Ovary (tissue), 9 donors: ENCODE data around the gene DENND2A. TPM values are rescaled to one million over a fixed set of nuclear protein-coding genes. Genes with fewer than 3 reads are reported as not detected.

Experiments used
- DNase-seq, 5 donors: peaks; one replicate each; pipeline ENCODE4 v3.0.0-alpha.2; 2019 to 2020
- H3K27ac ChIP-seq, 2 donors: fragments of 200-600 bp; one replicate each; pipeline versions ENCODE4 v1.5.1 to v1.8.0; 2019 to 2022
- H3K27me3 ChIP-seq: fragments of 200-600 bp; one replicate; pipeline ENCODE4 v1.8.0; 2022
- H3K36me3 ChIP-seq: fragments of 200-600 bp; sonication (generic); one replicate; pipeline ENCODE4 v1.5.1; 2019
- H3K4me1 ChIP-seq: one replicate; pipeline ENCODE4 v1.8.1; 2013; ENCODE audit warnings: mild to moderate bottlenecking, moderate library complexity; ENCODE audit not compliant: insufficient read depth
- H3K4me3 ChIP-seq: fragments of 200-600 bp; sonication (generic); one replicate; pipeline ENCODE4 v1.5.1; 2017
- H3K9me3 ChIP-seq, 2 donors: fragments of 200-600 bp in 1 of 2; sonication (generic) in 1 of 2; one replicate each; pipeline versions ENCODE4 v1.5.1 to v1.8.1; 2013 to 2019; ENCODE audit warnings: mild to moderate bottlenecking in 1 of 2, moderate library complexity in 1 of 2
- EP300 ChIP-seq: sonication (generic); formaldehyde crosslinking; IDR thresholded peaks from one replicate; pipeline ENCODE4 v1.6.1; 2017; ENCODE audit warnings: antibody characterized with exemption
- POLR2A ChIP-seq: fragments of 450-650 bp; IDR thresholded peaks from one replicate; pipeline ENCODE4 v1.6.1; 2017; ENCODE audit warnings: antibody characterized with exemption, mild to moderate bottlenecking, moderate library complexity
- WGBS, 3 donors: extraction: QIAGEN DNeasy Blood & Tissue Kit in 1 of 3; methylation state at CpG; one replicate each; pipeline versions ENCODE4 v1.1.5 to v1.1.7; 2013 to 2017; 5-methylcytosine and 5-hydroxymethylcytosine counted together
- intact Hi-C, 4 donors: fragments of 100-400 bp; cut with DNase I; formaldehyde crosslinking; loops; one replicate each; pipeline versions ENCODE4 v1.11.0 to v1.15.1; 2022 to 2023
- polyA plus RNA-seq, 2 donors: library from polyadenylated mRNA; stranded (reverse); fragments of 200-250 nt in 1 of 2; fragments of 350-450 nt in 1 of 2; fragmentation: Illumina TruSeq in 1 of 2; extraction: RNeasy Lipid Tissue Mini Kit (QIAGEN cat#74804) in 1 of 2; gene quantifications; one replicate each; pipeline ENCODE4 v1.2.3, GENCODE V29; 2013 to 2014
- total RNA-seq, 7 donors: library from RNA; depleted of rRNA in 2 of 7; stranded (reverse); fragments of >200 nt in 2 of 7; fragmentation: NEBNext Ultra II Directional in 3 of 7; extraction: Animal tissue kit (Norgen Biotek cat#: 25700) in 3 of 7; gene quantifications; one replicate each; pipeline versions ENCODE4 v1.1.0 to v1.2.4, GENCODE V29; 2016 to 2023
- TF ChIP-seq, protein P1 (sequence below), 3 donors: fragments of 450-650 bp in 2 of 3; fragments of 200-600 bp in 1 of 3; IDR thresholded peaks; one replicate each; pipeline versions ENCODE4 v1.5.1 to v1.8.0; 2016 to 2022; ENCODE audit warnings: antibody characterized with exemption in 3 of 3, mild to moderate bottlenecking in 1 of 3
- donor health status: DM: no; HTN: no; CAD: no; lungs with moderate emphysema.
- donor health status: DM: no; HTN: no; CAD: no.
- donor health status: Bipolar disorder and iron deficiency.
- donor health status: DM: yes; HTN: yes; CAD: no.
- donor health status: DM: no; HTN: no; CAD: no.
- donor health status: DM: yes; HTN: yes; CAD: no.

DENND2A gene
- total and polyA plus RNA-seq, 9 donors: 9.8 to 61.8 (median 36.1) TPM

DNA sequence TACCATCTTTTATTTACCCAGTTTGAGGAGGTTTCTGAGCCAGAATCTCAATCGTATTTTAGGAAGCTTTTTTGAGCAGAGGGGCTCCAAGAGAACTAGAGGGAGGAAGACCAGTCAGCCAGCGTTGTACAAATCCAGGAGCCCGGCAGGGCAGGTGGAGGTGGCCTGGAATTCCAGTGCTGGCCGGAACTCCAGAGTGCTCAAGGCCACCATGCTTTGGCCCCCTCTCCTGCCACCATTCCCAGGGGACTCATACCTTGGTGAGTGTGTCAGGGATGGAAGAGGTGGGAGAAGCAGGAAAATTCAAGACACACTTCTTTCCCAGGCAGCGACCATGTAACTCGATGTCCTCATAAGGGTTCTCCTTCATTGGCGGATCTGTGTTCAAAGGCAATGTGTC lies 55.3 kb downstream of the DENND2A start:
- H3K36me3 ChIP-seq: no peaks in the 10 kb centered on the region
- TF ChIP-seq, protein P1, sequence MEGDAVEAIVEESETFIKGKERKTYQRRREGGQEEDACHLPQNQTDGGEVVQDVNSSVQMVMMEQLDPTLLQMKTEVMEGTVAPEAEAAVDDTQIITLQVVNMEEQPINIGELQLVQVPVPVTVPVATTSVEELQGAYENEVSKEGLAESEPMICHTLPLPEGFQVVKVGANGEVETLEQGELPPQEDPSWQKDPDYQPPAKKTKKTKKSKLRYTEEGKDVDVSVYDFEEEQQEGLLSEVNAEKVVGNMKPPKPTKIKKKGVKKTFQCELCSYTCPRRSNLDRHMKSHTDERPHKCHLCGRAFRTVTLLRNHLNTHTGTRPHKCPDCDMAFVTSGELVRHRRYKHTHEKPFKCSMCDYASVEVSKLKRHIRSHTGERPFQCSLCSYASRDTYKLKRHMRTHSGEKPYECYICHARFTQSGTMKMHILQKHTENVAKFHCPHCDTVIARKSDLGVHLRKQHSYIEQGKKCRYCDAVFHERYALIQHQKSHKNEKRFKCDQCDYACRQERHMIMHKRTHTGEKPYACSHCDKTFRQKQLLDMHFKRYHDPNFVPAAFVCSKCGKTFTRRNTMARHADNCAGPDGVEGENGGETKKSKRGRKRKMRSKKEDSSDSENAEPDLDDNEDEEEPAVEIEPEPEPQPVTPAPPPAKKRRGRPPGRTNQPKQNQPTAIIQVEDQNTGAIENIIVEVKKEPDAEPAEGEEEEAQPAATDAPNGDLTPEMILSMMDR (IDR thresholded peaks at IDR 0.05): no peak
- TF ChIP-seq EP300 (no peak), POLR2A (no peak)

DNA sequence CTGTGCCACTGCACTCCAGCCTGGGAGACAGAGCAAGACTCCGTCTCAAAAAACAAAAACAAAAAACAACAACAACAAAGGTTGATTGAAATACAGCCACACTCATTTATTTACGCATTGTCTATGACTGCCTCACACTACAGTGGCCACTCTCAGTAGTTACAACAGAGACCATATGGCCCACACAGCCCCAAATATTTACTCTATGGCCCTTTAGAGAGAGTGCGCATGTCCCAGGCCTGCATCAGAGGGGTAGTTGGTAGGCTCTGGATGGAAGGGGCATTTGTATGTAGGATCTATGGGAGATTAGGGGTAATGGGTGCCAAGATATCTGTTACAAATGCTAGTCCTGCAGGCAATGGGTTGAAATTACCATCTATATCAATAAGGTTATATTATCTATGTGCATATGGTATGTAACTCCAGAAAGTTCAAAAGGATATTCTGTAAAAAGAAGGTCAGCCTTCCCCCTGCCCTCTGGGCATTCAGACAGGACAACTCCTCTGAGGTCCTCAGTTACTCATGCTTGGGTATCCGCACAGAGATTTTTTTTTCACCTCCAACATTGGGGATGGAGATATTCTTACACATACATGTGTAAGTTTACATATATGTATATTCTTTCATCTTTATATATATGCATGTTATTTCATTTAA lies 56.3 kb downstream of the DENND2A start:
- intact Hi-C loops: no loop called here
- no peaks in the 10 kb centered on the region for H3K36me3 ChIP-seq

More for the DNA sequence above, 55.3 kb downstream of the DENND2A start:
- intact Hi-C loops: no loop called here
- no peak for DNase-seq
- Histone ChIP-seq H3K27me3 (no peaks in the 10 kb centered on the region), H3K4me1 (no peaks in the 10 kb centered on the region), H3K4me3 (no peak overlapping the region), H3K9me3 (no peaks in the 10 kb centered on the region), H3K27ac (no peak overlapping the region)
- 93 to 96% (median 93%) methylated on average over 7 of the region's 7 CpGs for WGBS, 3 donors

DNA sequence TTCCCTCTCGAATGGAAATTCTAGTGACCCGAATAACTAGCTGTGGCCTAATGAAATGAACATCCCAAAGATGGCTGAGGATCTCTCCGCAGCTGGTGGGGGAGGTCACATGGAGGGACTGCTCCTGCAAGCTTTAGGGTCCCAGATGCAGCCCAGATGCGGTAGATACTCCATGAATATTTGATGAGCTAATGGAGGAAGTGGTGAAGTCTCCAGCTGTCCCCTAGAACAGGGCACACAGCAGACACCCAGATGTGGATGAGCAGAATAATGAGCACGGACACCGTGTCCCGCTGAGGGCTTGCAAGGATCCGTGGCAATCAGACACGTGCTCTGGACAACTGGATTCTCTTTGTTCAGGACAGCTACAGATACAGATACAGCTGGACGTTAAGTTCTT lies 59.2 kb downstream of the DENND2A start:
- intact Hi-C loops: no loop called here
- TF ChIP-seq POLR2A: no peak
- TF ChIP-seq, protein P1 (IDR thresholded peaks at IDR 0.05): no peak
- TF ChIP-seq EP300: no peak

More for the DNA sequence above, 56.3 kb downstream of the DENND2A start:
- TF ChIP-seq EP300 (no peak), POLR2A (no peak)
- TF ChIP-seq, protein P1 (IDR thresholded peaks at IDR 0.05): no peak
- Histone ChIP-seq H3K27ac (no peak overlapping the region), H3K27me3 (no peaks in the 10 kb centered on the region), H3K4me3 (no peak overlapping the region), H3K9me3 (no peaks in the 10 kb centered on the region), H3K4me1 (no peaks in the 10 kb centered on the region)
- WGBS, 3 donors: 95 to 99% (median 97%) methylated on average over 4 of the region's 4 CpGs
- DNase-seq: no peak

DNA sequence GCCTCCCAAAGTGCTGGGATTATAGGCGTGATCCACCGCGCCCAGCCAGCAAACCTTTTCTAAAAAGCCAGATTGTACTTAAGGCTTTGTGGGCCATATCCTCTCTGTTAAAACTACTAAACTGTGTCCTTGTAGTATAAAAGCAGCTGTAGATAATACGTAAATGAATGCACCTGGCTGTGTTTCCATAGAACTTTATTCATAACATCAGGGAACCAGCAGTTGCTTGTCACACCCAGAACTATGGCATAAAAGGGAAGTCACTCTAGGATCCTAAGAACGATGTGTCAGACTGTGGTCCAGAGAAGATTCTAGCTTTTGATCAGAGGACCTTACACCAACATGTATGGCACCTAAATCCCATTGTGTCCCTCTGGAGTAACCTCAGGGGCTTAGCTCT lies 63.0 kb downstream of the DENND2A start:
- Histone ChIP-seq H3K4me3 (no peak overlapping the region), H3K4me1 (no peaks in the 10 kb centered on the region), H3K27me3 (no peaks in the 10 kb centered on the region), H3K9me3 (no peaks in the 10 kb centered on the region), H3K36me3 (no peaks in the 10 kb centered on the region), H3K27ac (no peak overlapping the region)
- 91 to 92% (median 92%) methylated on average over 5 of the region's 5 CpGs for WGBS, 3 donors
- TF ChIP-seq POLR2A (no peak), EP300 (no peak)
- intact Hi-C loops: no loop called here
- no peak for DNase-seq

More for the DNA sequence above, 59.2 kb downstream of the DENND2A start:
- no peak overlapping the region for H3K4me3 ChIP-seq
- no peaks in the 10 kb centered on the region for H3K36me3 ChIP-seq
- H3K27ac ChIP-seq: no peak overlapping the region
- no peaks in the 10 kb centered on the region for H3K9me3 ChIP-seq
- H3K27me3 ChIP-seq: no peaks in the 10 kb centered on the region
- no peak for DNase-seq
- H3K4me1 ChIP-seq: no peaks in the 10 kb centered on the region
- 87 to 89% (median 89%) methylated on average over 10 of the region's 10 CpGs for WGBS, 3 donors

DNA sequence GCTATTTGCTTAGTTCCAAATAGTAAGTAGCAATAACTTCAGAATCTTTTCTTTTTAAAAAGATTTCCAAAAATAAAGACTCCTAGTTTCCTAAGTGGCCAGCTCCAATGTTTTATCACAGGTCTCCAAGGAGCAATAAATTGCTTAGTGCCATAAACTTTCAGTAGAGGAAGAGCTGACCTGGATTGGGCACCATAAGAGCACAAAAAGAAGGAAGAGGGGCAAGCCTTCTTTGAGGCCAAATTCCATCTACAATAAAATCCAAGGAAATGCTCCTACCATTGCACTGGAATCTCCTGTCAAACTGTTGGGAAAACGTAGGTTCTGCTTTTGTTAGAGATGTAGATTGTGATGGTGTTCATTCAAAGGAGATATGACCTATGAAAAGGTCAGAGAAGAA lies 64.0 kb downstream of the DENND2A start:
- intact Hi-C loops: no loop called here
- TF ChIP-seq, protein P1 (IDR thresholded peaks at IDR 0.05): no peak
- TF ChIP-seq POLR2A: no peak
- no peak for TF ChIP-seq EP300
- Histone ChIP-seq H3K27ac (no peak overlapping the region), H3K4me3 (no peak overlapping the region), H3K27me3 (no peaks in the 10 kb centered on the region), H3K36me3 (no peaks in the 10 kb centered on the region), H3K9me3 (no peaks in the 10 kb centered on the region), H3K4me1 (no peaks in the 10 kb centered on the region)
- no peak for DNase-seq
- 63 to 76% (median 73%) methylated on average over 1 of the region's 1 CpG for WGBS, 3 donors
